Hepatocyte (in vitro differentiated cells): ENCODE data around the gene TMEM255B. TPM values are rescaled to one million over a fixed set of nuclear protein-coding genes. Genes with fewer than 3 reads are reported as not detected.

ENCODE experiments used
- DNase-seq: peaks from one replicate; pipeline ENCODE4 v3.0.0-alpha.2; 2016; ENCODE audit warnings: low spot score
- H2AFZ ChIP-seq: fragments of 200-600 bp; sonication (generic); 2 replicates; pipeline ENCODE4 v1.6.0; 2016; ENCODE audit warnings: antibody characterized with exemption, mild to moderate bottlenecking
- H3K27ac ChIP-seq: fragments of 200-600 bp; sonication (generic); 2 replicates; pipeline ENCODE4 v1.5.1; 2016; ENCODE audit warnings: mild to moderate bottlenecking
- H3K27me3 ChIP-seq: fragments of 200-600 bp; sonication (generic); 2 replicates; pipeline ENCODE4 v1.6.1; 2016
- H3K36me3 ChIP-seq: fragments of 200-600 bp; sonication (generic); replicated peaks from 2 replicates; pipeline ENCODE4 v1.5.1; 2016; ENCODE audit warnings: low read depth; ENCODE audit not compliant: insufficient read depth
- H3K4me1 ChIP-seq: fragments of 200-600 bp; sonication (generic); 2 replicates; pipeline ENCODE4 v1.5.1; 2016; ENCODE audit warnings: mild to moderate bottlenecking, moderate library complexity; ENCODE audit not compliant: insufficient read depth
- H3K4me2 ChIP-seq: fragments of 200-600 bp; sonication (generic); 2 replicates; pipeline ENCODE4 v1.6.0; 2016
- H3K4me3 ChIP-seq: fragments of 200-600 bp; sonication (generic); 2 replicates; pipeline ENCODE4 v1.5.1; 2016; ENCODE audit warnings: mild to moderate bottlenecking
- H3K79me2 ChIP-seq: fragments of 200-600 bp; sonication (generic); 2 replicates; pipeline ENCODE4 v1.6.0; 2017; ENCODE audit warnings: mild to moderate bottlenecking
- H3K9me2 ChIP-seq: fragments of 200-600 bp; sonication (generic); replicated peaks from 2 replicates; pipeline ENCODE4 v1.6.0; 2017; ENCODE audit warnings: mild to moderate bottlenecking; ENCODE audit not compliant: insufficient read depth
- H3K9me3 ChIP-seq: fragments of 200-600 bp; sonication (generic); 2 replicates; pipeline ENCODE4 v1.5.1; 2016; ENCODE audit warnings: low read depth, mild to moderate bottlenecking
- H4K20me1 ChIP-seq: fragments of 200-600 bp; sonication (generic); 2 replicates; pipeline ENCODE4 v1.6.0; 2016; ENCODE audit warnings: mild to moderate bottlenecking; ENCODE audit not compliant: insufficient read depth, poor library complexity, severe bottlenecking
- EZH2 ChIP-seq: fragments of 200-600 bp; sonication (generic); IDR thresholded peaks from 2 replicates; pipeline ENCODE4 v1.6.1; 2016; ENCODE audit warnings: antibody characterized with exemption, mild to moderate bottlenecking, borderline replicate concordance
- EZH2phosphoT487 ChIP-seq: fragments of 200-600 bp; sonication (generic); IDR thresholded peaks from one replicate; pipeline ENCODE4 v1.6.1; 2018; ENCODE audit warnings: antibody characterized with exemption, mild to moderate bottlenecking, low read depth, moderate library complexity; ENCODE audit not compliant: unreplicated experiment, severe bottlenecking
- WGBS: methylation state at CpG from one replicate; pipeline ENCODE4 v1.1.6; 2016; ENCODE audit warnings: low lambda C conversion rate; ENCODE audit errors: missing lambda C conversion rate; 5-methylcytosine and 5-hydroxymethylcytosine counted together
- polyA plus RNA-seq: library from polyadenylated mRNA; unstranded; fragments of >200 nt; fragmentation: Nextera tagmentation; extraction: Ambion mirVana; gene quantifications from 2 replicates; pipeline ENCODE4 v1.2.1, GENCODE V29; 2016
- total RNA-seq: library from RNA; depleted of rRNA; stranded (reverse); fragments of >200 nt; gene quantifications from 2 replicates; pipeline ENCODE4 v1.2.3, GENCODE V29; 2014
- TF ChIP-seq, protein P1 (sequence below): fragments of 200-600 bp; sonication (generic); IDR thresholded peaks from 2 replicates; pipeline ENCODE4 v1.5.1; 2016; ENCODE audit warnings: antibody characterized with exemption, mild to moderate bottlenecking; ENCODE audit not compliant: poor library complexity

Gene TMEM255B
- total and polyA plus RNA-seq, 2 experiments from 2014 or later: 0.10 to 4.0 TPM

DNA sequence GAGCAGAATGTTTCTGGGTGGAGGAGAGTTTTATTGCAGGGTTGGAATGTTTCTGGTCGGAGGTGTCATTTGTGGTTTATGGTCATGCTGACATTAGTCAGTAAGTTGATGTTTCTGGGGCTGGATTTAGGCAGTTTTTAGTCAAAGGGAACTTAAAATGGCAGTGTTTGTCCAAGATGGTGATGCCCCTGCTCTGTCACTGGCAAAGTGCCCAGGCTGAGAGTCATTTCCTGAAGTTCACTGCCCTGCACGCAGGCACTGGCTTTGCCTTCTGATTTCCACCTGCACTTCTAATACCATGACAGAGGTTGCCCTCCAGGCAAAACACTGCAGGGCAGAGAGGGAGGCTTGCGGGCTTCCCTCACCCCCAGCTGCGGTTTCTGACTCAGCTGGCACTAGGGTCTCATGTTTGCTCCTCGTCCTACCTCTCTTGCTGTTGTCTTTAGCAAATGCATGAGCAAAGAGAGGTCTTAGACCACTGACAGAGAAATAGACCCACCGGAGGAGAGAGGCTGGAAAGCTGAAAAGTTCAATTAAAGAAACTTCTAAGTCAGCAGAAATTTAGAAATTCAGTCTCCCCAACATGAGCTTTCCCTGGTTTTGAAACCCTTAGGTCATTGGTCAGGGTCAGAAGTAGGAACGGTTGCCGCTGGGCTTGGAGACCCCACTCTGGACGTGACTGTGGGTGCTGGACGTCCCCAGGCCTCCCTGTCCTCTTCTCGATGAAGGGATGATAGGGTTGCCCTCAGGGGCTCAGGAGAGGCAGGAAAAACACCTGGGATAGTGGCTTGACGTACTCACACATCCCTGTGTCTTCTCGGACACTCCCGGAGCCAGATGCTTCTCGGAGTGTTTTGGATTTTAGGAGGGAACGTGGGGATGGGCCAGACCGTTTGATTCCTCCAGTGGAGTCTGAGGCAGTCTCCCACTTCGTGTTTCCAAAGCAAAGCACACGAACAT is 26.3 kb downstream of the TMEM255B start:
- Histone ChIP-seq H3K4me2 (no peak overlapping the region), H3K9me2 (no peaks in the 10 kb centered on the region), H3K4me1 (no peaks in the 10 kb centered on the region), H2AFZ (no peak overlapping the region), H3K36me3 (no peaks in the 10 kb centered on the region), H3K9me3 (no peaks in the 10 kb centered on the region), H3K27ac (no peak overlapping the region), H3K27me3 (peaks cover 6% of the 10 kb centered on the region), H3K4me3 (no peak overlapping the region), H4K20me1 (no peaks in the 10 kb centered on the region), H3K79me2 (no peaks in the 10 kb centered on the region)
- DNase-seq: no peak
- TF ChIP-seq EZH2phosphoT487: no peak
- no peak for TF ChIP-seq EZH2
- TF ChIP-seq, protein P1, sequence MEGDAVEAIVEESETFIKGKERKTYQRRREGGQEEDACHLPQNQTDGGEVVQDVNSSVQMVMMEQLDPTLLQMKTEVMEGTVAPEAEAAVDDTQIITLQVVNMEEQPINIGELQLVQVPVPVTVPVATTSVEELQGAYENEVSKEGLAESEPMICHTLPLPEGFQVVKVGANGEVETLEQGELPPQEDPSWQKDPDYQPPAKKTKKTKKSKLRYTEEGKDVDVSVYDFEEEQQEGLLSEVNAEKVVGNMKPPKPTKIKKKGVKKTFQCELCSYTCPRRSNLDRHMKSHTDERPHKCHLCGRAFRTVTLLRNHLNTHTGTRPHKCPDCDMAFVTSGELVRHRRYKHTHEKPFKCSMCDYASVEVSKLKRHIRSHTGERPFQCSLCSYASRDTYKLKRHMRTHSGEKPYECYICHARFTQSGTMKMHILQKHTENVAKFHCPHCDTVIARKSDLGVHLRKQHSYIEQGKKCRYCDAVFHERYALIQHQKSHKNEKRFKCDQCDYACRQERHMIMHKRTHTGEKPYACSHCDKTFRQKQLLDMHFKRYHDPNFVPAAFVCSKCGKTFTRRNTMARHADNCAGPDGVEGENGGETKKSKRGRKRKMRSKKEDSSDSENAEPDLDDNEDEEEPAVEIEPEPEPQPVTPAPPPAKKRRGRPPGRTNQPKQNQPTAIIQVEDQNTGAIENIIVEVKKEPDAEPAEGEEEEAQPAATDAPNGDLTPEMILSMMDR: no peak
- WGBS: 81% methylated on average over 19 of the region's 19 CpGs

DNA sequence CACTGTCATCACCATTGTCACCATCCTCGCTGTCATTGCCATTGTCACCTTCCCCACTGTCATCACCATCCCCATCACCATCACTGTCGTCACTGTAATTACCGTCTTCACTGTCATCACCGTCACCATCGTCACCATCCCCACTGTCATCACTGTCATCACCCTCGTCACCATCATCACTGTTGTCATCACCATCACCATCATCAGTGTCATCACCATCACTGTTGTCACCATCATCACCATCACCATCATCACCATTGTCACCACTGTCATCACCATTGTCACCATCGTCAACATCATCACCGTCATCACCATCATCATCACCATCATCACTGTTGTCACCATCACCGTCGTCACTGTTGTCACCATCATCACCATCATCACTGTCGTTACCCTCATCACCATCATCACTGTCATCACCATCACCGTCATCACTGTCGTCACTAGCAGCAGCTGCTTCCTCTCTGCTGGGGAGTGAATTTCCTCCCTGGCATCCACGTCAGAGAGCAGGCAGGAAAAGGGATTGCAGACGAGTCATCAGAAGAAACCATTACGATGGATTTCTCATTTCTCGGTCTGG is 27.3 kb downstream of the TMEM255B start:
- no peaks in the 10 kb centered on the region for H3K36me3 ChIP-seq
- no peak overlapping the region for H3K4me3 ChIP-seq
- no peaks in the 10 kb centered on the region for H4K20me1 ChIP-seq
- no peak for TF ChIP-seq EZH2
- TF ChIP-seq EZH2phosphoT487: no peak
- TF ChIP-seq, protein P1: no peak
- DNase-seq: no peak
- no peaks in the 10 kb centered on the region for H3K79me2 ChIP-seq
- no peaks in the 10 kb centered on the region for H3K9me3 ChIP-seq
- no peaks in the 10 kb centered on the region for H3K9me2 ChIP-seq
- H3K4me2 ChIP-seq: no peak overlapping the region
- no peak overlapping the region for H2AFZ ChIP-seq
- H3K4me1 ChIP-seq: no peaks in the 10 kb centered on the region
- 92% methylated on average over 17 of the region's 17 CpGs for WGBS
- H3K27me3 ChIP-seq: peaks cover 5% of the 10 kb centered on the region
- H3K27ac ChIP-seq: no peak overlapping the region

DNA sequence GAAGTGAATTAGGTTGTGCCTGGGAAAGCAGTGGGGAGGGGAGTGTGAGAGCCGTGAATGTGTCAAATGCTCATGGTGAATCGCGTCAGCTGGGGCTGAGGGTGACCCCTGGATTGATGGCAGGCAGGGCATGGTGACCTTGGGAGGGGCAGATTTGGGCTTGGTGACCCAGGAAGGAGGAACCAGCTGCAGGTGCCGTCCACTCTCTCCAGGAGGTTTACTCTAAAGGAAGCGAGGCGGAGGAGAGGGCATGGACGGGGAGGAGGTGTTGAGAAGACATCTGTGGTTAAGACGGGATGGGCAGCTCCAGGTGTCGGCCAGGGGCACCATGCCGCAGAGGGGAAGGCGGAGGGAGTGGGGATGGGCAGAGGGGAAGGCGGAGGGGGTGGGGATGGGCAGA is 28.7 kb downstream of the TMEM255B start:
- Histone ChIP-seq H3K79me2 (no peaks in the 10 kb centered on the region), H3K27me3 (peaks cover 4% of the 10 kb centered on the region), H3K4me2 (no peak overlapping the region), H3K9me2 (no peaks in the 10 kb centered on the region), H3K36me3 (no peaks in the 10 kb centered on the region), H3K4me3 (no peak overlapping the region), H3K4me1 (no peaks in the 10 kb centered on the region), H3K27ac (no peak overlapping the region), H2AFZ (no peak overlapping the region), H4K20me1 (no peaks in the 10 kb centered on the region), H3K9me3 (no peaks in the 10 kb centered on the region)
- WGBS: 85% methylated on average over 11 of the region's 12 CpGs
- no peak for DNase-seq
- TF ChIP-seq, protein P1: no peak
- TF ChIP-seq EZH2: no peak
- no peak for TF ChIP-seq EZH2phosphoT487
